GM12878 (cell line): ENCODE measurements around the gene SLCO4C1. TPM values are rescaled to one million over a fixed set of nuclear protein-coding genes. Genes with fewer than 3 reads are reported as not detected.

Experiments
- ATAC-seq: fragments of 200-7000 bp; cut with Tn5 transposase; 3 replicates; pipeline ENCODE4 v1.9.1; 2020; ENCODE audit warnings: mild to moderate bottlenecking, moderate library complexity
- BruUV-seq: library from RNA; stranded (reverse); fragments of 400-500 nt; replicated peaks from 2 replicates; lab custom pipeline; 2021; lab: Mats Ljungman, UMichigan
- CTCF ChIA-PET: fragments of 300-600 bp; sonication (Branson Sonifier 250); formaldehyde crosslinking; extraction: SDS; loops from one replicate; lab custom pipeline; 2021; ENCODE audit warnings: inconsistent platforms; lab: Yijun Ruan, JAX
- POLR2A ChIA-PET: fragments of 350-600 bp; formaldehyde crosslinking; extraction: SDS; loops from one replicate; lab custom pipeline; 2021; ENCODE audit warnings: inconsistent platforms; lab: Charles Lee
- RAD21 ChIA-PET: fragments of 300-600 bp; sonication (Branson Sonifier 250); formaldehyde crosslinking; loops from one replicate; lab custom pipeline; 2023; ENCODE audit warnings: antibody characterized with exemption; ENCODE audit not compliant: unreplicated experiment; lab: Charles Lee
- SMC1A ChIA-PET: fragments of 300-600 bp; sonication (Branson Sonifier 250); formaldehyde crosslinking; loops from one replicate; lab custom pipeline; 2023; ENCODE audit not compliant: unreplicated experiment, uncharacterized antibody; lab: Charles Lee
- DNase-seq: peaks from one replicate; pipeline ENCODE4 v3.0.0-alpha.2; 2011; ENCODE audit warnings: low read depth, low spot score
- FAIRE-seq: peaks from 3 replicates; lab custom pipeline; 2011; peaks lifted over from hg19 to GRCh38; lab: Jason Lieb, UNC
- H2AFZ ChIP-seq: 2 replicates; pipeline ENCODE4 v1.6.0; 2011; ENCODE audit warnings: low read depth, low read length, control low read depth; ENCODE audit not compliant: control insufficient read depth
- H3K27ac ChIP-seq: 2 replicates; pipeline ENCODE4 v1.5.1; 2011; ENCODE audit warnings: control low read depth; ENCODE audit not compliant: control insufficient read depth, insufficient read depth
- H3K27me3 ChIP-seq, 2 experiments: replicated peaks in 1 of 2; 2 replicates each; pipeline versions ENCODE4 v1.6.0 to v1.6.1; 2011; ENCODE audit warnings: low read length in 1 of 2; ENCODE audit not compliant: control insufficient read depth in 2 of 2, insufficient read depth in 2 of 2
- H3K36me3 ChIP-seq, 2 experiments: 2 replicates each; pipeline ENCODE4 v1.5.1; 2011; ENCODE audit warnings: low read length in 1 of 2; ENCODE audit not compliant: control insufficient read depth in 2 of 2, insufficient read depth in 2 of 2
- H3K4me1 ChIP-seq: 2 replicates; pipeline ENCODE4 v1.6.1; 2011; ENCODE audit warnings: mild to moderate bottlenecking, low read length, moderate library complexity, mixed read lengths; ENCODE audit not compliant: control insufficient read depth, insufficient read depth
- H3K4me2 ChIP-seq: 2 replicates; pipeline ENCODE4 v1.6.0; 2011; ENCODE audit warnings: control low read depth; ENCODE audit not compliant: control insufficient read depth, insufficient read depth
- H3K4me3 ChIP-seq: fragments of 200-600 bp; sonication (generic); 2 replicates; pipeline ENCODE4 v1.5.1; 2016
- H3K79me2 ChIP-seq: 2 replicates; pipeline ENCODE4 v1.6.0; 2011; ENCODE audit warnings: low read length; ENCODE audit not compliant: control insufficient read depth, insufficient read depth
- H3K9ac ChIP-seq: 2 replicates; pipeline ENCODE4 v1.8.0; 2011; ENCODE audit warnings: low read length, control low read depth, mixed read lengths; ENCODE audit not compliant: control insufficient read depth, insufficient read depth
- H3K9me3 ChIP-seq: replicated peaks from 3 replicates; pipeline ENCODE4 v1.5.1; 2011; ENCODE audit warnings: mild to moderate bottlenecking, low read length; ENCODE audit not compliant: control insufficient read depth, insufficient read depth
- H4K20me1 ChIP-seq: 2 replicates; pipeline ENCODE4 v1.6.0; 2011; ENCODE audit not compliant: control insufficient read depth, insufficient read depth
- CEBPB ChIP-seq, 2 experiments: fragments of 150-350 bp in 1 of 2; IDR thresholded peaks; 2 replicates each; pipeline ENCODE4 v1.6.1; 2012 to 2014; ENCODE audit warnings: low read depth in 2 of 2, low read length in 2 of 2, borderline replicate concordance in 1 of 2, inconsistent platforms in 1 of 2
- CHD1 ChIP-seq: IDR thresholded peaks from 2 replicates; pipeline ENCODE4 v1.6.1; 2012; ENCODE audit warnings: low read depth, low read length, improper control_type of control experiment
- CHD2 ChIP-seq: IDR thresholded peaks from 2 replicates; pipeline ENCODE4 v1.6.1; 2011; ENCODE audit warnings: low read depth, low read length, improper control_type of control experiment, borderline replicate concordance
- CUX1 ChIP-seq: IDR thresholded peaks from 2 replicates; pipeline ENCODE4 v1.6.1; 2012; ENCODE audit warnings: improper control_type of control experiment, low read depth, low read length; ENCODE audit not compliant: insufficient replicate concordance
- EED ChIP-seq: sonication (generic); IDR thresholded peaks from 2 replicates; pipeline ENCODE4 v1.6.1; 2016; ENCODE audit warnings: antibody characterized with exemption, low read depth
- HDAC2 ChIP-seq: fragments of 200-600 bp; sonication (generic); IDR thresholded peaks from 2 replicates; pipeline ENCODE4 v1.6.1; 2017
- SMAD5 ChIP-seq: IDR thresholded peaks from 2 replicates; pipeline ENCODE4 v1.6.1; 2016; ENCODE audit warnings: antibody characterized with exemption, low read depth
- TAF1 ChIP-seq: IDR thresholded peaks from 2 replicates; pipeline ENCODE4 v1.6.1; 2011; ENCODE audit warnings: mild to moderate bottlenecking, low read depth, low read length, borderline replicate concordance
- ZNF274 ChIP-seq: IDR thresholded peaks from one replicate; pipeline ENCODE4 v1.8.0; 2011; ENCODE audit not compliant: insufficient read length, insufficient read depth
- WGBS: methylation state at CpG from one replicate; pipeline ENCODE4 v1.1.6; 2016; ENCODE audit warnings: low lambda C conversion rate; ENCODE audit not compliant: insufficient replicate concordance, insufficient coverage; ENCODE audit errors: missing lambda C conversion rate; 5-methylcytosine and 5-hydroxymethylcytosine counted together
- in situ Hi-C: fragments of 300-500 bp; cut with MboI; formaldehyde crosslinking; loops from 9 replicates; pipeline ENCODE4 v1.14.3; 2018; ENCODE audit warnings: mixed read lengths
- intact Hi-C: fragments of 100-400 bp; cut with micrococcal nuclease; formaldehyde crosslinking; loops from one replicate; pipeline ENCODE4 v1.14.2; 2022; ENCODE audit not compliant: unreplicated experiment
- polyA plus RNA-seq, 11 experiments: library from polyadenylated mRNA; depleted of rRNA in 4 of 11; unstranded in 6 of 11; stranded (reverse) in 5 of 11; fragments of >200 nt; fragmentation: Nextera tagmentation in 4 of 11; fragmentation: Illumina TruSeq in 1 of 11; extraction: Ambion mirVana in 4 of 11; extraction: Trizol in 1 of 11; gene quantifications; 1 replicate in 1 of 11; 2 replicates in 10 of 11; pipeline versions ENCODE4 v1.2.1 to v1.2.3, GENCODE V29; 2011 to 2016; ENCODE audit warnings: inconsistent platforms in 2 of 11, missing spikeins in 2 of 11, low read depth in 1 of 11
- total RNA-seq, 4 experiments: library from RNA; depleted of rRNA in 3 of 4; stranded (reverse); fragments of >200 nt in 3 of 4; fragmentation: Illumina TruSeq in 1 of 4; extraction: Trizol in 1 of 4; gene quantifications; 2 replicates each; pipeline versions ENCODE4 v1.2.1 to v1.2.3, GENCODE V29; 2013 to 2021
- TF ChIP-seq, protein P1 (sequence below): IDR thresholded peaks from 2 replicates; pipeline ENCODE4 v1.6.1; 2012; ENCODE audit warnings: mild to moderate bottlenecking, low read depth, low read length
- TF ChIP-seq, protein P2 (sequence below), 3 experiments: IDR thresholded peaks in 2 of 3; conservative IDR thresholded peaks in 1 of 3; 2 replicates each; pipeline ENCODE4 v1.5.1; 2011; ENCODE audit warnings: low read depth in 3 of 3, low read length in 3 of 3, mild to moderate bottlenecking in 3 of 3, control low read depth in 2 of 3, moderate library complexity in 2 of 3, inconsistent platforms in 1 of 3, mixed read lengths in 1 of 3; ENCODE audit not compliant: control insufficient read depth in 2 of 3, insufficient read depth in 1 of 3; ENCODE audit errors: extremely low read depth in 1 of 3
- TF ChIP-seq, protein P3 (sequence below): fragments of 450-650 bp; IDR thresholded peaks from 2 replicates; pipeline ENCODE4 v1.6.1; 2017; ENCODE audit warnings: mild to moderate bottlenecking, low read depth, inconsistent platforms; ENCODE audit not compliant: poor library complexity, severe bottlenecking

SLCO4C1 gene
- total and polyA plus RNA-seq, 10 of the 15 experiments (the other 5 are each of a cell fraction or from before 2014, with no cell fraction given) = 0.12 to 3.9 (median 0.83) TPM

- Histone ChIP-seq H3K36me3 (no peaks in the 10 kb centered on the region), H2AFZ (no peak overlapping the region), H4K20me1 (no peaks in the 10 kb centered on the region), H3K4me1 (no peaks in the 10 kb centered on the region), H3K79me2 (no peaks in the 10 kb centered on the region), H3K27me3 (no peaks in the 10 kb centered on the region), H3K27ac (no peak overlapping the region), H3K4me2 (no peak overlapping the region), H3K9me3 (no peaks in the 10 kb centered on the region), H3K9ac (no peak overlapping the region), H3K4me3 (no peak overlapping the region)
- ChIA-PET SMC1A (no interaction called here), CTCF (no interaction called here), POLR2A (no interaction called here), RAD21 (no interaction called here)
- FAIRE-seq (no peak), ATAC-seq (no peak), DNase-seq (no peak)
- WGBS = 90% methylated on average over 2 of the region's 2 CpGs
- in situ Hi-C loops (no loop called here), intact Hi-C loops (no loop called here)
- no TSS peak for BruUV-seq
- TF ChIP-seq SMAD5 = no peak
- TF ChIP-seq CHD1 = no peak
- no peak for TF ChIP-seq EED
- no peak for TF ChIP-seq CEBPB (IDR thresholded peaks at IDR 0.05; ENCODE audit: borderline replicate concordance in 1 of 2, low read depth in 2 of 2, low read length in 2 of 2)
- TF ChIP-seq CHD2 = no peak
- TF ChIP-seq HDAC2 = no peak
- no peak for TF ChIP-seq CUX1
- TF ChIP-seq, protein P1, sequence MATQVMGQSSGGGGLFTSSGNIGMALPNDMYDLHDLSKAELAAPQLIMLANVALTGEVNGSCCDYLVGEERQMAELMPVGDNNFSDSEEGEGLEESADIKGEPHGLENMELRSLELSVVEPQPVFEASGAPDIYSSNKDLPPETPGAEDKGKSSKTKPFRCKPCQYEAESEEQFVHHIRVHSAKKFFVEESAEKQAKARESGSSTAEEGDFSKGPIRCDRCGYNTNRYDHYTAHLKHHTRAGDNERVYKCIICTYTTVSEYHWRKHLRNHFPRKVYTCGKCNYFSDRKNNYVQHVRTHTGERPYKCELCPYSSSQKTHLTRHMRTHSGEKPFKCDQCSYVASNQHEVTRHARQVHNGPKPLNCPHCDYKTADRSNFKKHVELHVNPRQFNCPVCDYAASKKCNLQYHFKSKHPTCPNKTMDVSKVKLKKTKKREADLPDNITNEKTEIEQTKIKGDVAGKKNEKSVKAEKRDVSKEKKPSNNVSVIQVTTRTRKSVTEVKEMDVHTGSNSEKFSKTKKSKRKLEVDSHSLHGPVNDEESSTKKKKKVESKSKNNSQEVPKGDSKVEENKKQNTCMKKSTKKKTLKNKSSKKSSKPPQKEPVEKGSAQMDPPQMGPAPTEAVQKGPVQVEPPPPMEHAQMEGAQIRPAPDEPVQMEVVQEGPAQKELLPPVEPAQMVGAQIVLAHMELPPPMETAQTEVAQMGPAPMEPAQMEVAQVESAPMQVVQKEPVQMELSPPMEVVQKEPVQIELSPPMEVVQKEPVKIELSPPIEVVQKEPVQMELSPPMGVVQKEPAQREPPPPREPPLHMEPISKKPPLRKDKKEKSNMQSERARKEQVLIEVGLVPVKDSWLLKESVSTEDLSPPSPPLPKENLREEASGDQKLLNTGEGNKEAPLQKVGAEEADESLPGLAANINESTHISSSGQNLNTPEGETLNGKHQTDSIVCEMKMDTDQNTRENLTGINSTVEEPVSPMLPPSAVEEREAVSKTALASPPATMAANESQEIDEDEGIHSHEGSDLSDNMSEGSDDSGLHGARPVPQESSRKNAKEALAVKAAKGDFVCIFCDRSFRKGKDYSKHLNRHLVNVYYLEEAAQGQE = no peak
- TF ChIP-seq TAF1 = no peak
- TF ChIP-seq, protein P2, sequence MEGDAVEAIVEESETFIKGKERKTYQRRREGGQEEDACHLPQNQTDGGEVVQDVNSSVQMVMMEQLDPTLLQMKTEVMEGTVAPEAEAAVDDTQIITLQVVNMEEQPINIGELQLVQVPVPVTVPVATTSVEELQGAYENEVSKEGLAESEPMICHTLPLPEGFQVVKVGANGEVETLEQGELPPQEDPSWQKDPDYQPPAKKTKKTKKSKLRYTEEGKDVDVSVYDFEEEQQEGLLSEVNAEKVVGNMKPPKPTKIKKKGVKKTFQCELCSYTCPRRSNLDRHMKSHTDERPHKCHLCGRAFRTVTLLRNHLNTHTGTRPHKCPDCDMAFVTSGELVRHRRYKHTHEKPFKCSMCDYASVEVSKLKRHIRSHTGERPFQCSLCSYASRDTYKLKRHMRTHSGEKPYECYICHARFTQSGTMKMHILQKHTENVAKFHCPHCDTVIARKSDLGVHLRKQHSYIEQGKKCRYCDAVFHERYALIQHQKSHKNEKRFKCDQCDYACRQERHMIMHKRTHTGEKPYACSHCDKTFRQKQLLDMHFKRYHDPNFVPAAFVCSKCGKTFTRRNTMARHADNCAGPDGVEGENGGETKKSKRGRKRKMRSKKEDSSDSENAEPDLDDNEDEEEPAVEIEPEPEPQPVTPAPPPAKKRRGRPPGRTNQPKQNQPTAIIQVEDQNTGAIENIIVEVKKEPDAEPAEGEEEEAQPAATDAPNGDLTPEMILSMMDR (IDR thresholded peaks at IDR 0.05 in 2 of 3, conservative IDR thresholded peaks at IDR 0.05 in 1 of 3; ENCODE audit: control insufficient read depth in 2 of 3, extremely low read depth in 1 of 3, insufficient read depth in 1 of 3, low read depth in 3 of 3, low read length in 3 of 3) = no peak
- TF ChIP-seq ZNF274 = no peak
- TF ChIP-seq, protein P3, sequence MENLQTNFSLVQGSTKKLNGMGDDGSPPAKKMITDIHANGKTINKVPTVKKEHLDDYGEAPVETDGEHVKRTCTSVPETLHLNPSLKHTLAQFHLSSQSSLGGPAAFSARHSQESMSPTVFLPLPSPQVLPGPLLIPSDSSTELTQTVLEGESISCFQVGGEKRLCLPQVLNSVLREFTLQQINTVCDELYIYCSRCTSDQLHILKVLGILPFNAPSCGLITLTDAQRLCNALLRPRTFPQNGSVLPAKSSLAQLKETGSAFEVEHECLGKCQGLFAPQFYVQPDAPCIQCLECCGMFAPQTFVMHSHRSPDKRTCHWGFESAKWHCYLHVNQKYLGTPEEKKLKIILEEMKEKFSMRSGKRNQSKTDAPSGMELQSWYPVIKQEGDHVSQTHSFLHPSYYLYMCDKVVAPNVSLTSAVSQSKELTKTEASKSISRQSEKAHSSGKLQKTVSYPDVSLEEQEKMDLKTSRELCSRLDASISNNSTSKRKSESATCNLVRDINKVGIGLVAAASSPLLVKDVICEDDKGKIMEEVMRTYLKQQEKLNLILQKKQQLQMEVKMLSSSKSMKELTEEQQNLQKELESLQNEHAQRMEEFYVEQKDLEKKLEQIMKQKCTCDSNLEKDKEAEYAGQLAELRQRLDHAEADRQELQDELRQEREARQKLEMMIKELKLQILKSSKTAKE = no peak
These were observed 17.9 kb downstream of the SLCO4C1 start for GRCh38 chr5:102278231-102278630.
